Nephron (organoid): ENCODE results near the gene TRAPPC2.

Source experiments
- H3K27ac Mint-ChIP-seq, 3 experiments: 2 replicates each; pipeline ENCODE4 v1.8.0; 2020; ENCODE audit warnings: mixed read lengths in 3 of 3, mild to moderate bottlenecking in 2 of 3, moderate library complexity in 1 of 3
- H3K27me3 Mint-ChIP-seq: 2 replicates; pipeline ENCODE4 v1.8.0; 2021; ENCODE audit warnings: low read depth, mild to moderate bottlenecking, moderate library complexity, mixed read lengths
- H3K36me3 Mint-ChIP-seq: 2 replicates; pipeline ENCODE4 v1.8.0; 2020; ENCODE audit warnings: low read depth, mixed read lengths
- H3K4me1 Mint-ChIP-seq: 2 replicates; pipeline ENCODE4 v1.8.0; 2020; ENCODE audit warnings: mixed read lengths
- H3K4me3 Mint-ChIP-seq, 3 experiments: 2 replicates each; pipeline ENCODE4 v1.8.0; 2020; ENCODE audit warnings: mild to moderate bottlenecking in 3 of 3, mixed read lengths in 3 of 3, moderate library complexity in 2 of 3
- H3K9me3 Mint-ChIP-seq: 2 replicates; pipeline ENCODE4 v1.8.0; 2020; ENCODE audit warnings: mixed read lengths
- CTCF ChIP-seq, 3 experiments: fragments of 200-600 bp; sonication (generic); IDR thresholded peaks; one replicate each; pipeline ENCODE4 v1.5.0; 2021; ENCODE audit warnings: antibody characterized with exemption in 3 of 3; ENCODE audit not compliant: unreplicated experiment in 3 of 3

The TRAPPC2 gene

GRCh38 chrX:13689741-13690211, 44.6 kb downstream of the TRAPPC2 start:
- Mint-ChIP-seq H3K4me3 (peak overlapping the region; percentile 89 to 92 (median 90)), H3K27ac (peak overlapping the region; percentile 45 to 94 (median 84)), H3K4me1 (peaks cover 28% of the 10 kb centered on the region), H3K27me3 (no peaks in the 10 kb centered on the region), H3K9me3 (peaks cover 6% of the 10 kb centered on the region), H3K36me3 (no peaks in the 10 kb centered on the region)
- TF ChIP-seq CTCF (IDR thresholded peaks at IDR 0.05; ENCODE audit: unreplicated experiment in 3 of 3), result no peak

GRCh38 chrX:13688958-13689740, 45.3 kb downstream of the TRAPPC2 start, which contains the start of gene RAB9A:
Gene RAB9A, plus strand, starts transcription at chrX:13689128. Its CDS starts 19,619 bp downstream, at chrX:13708747.
- peaks cover 6% of the 10 kb centered on the region for H3K9me3 Mint-ChIP-seq
- peak within 1 kb of the TSS; percentile 89 to 92 (median 90) for H3K4me3 Mint-ChIP-seq
- peak within 1 kb of the TSS; percentile 45 to 94 (median 84) for H3K27ac Mint-ChIP-seq
- no peaks in the 10 kb centered on the region for H3K27me3 Mint-ChIP-seq
- no peaks in the 10 kb centered on the region for H3K36me3 Mint-ChIP-seq
- peaks cover 27% of the 10 kb centered on the region for H3K4me1 Mint-ChIP-seq
- TF ChIP-seq CTCF (IDR thresholded peaks at IDR 0.05; ENCODE audit: unreplicated experiment in 3 of 3), result no peak

- Mint-ChIP-seq H3K9me3 (peaks cover 6% of the 10 kb centered on the region), H3K27me3 (no peaks in the 10 kb centered on the region), H3K4me3 (peak overlapping the region; percentile 89 to 92 (median 90)), H3K36me3 (no peaks in the 10 kb centered on the region), H3K27ac (peak overlapping the region; percentile 45 to 94 (median 84)), H3K4me1 (peaks cover 22% of the 10 kb centered on the region)
- no peak for TF ChIP-seq CTCF (IDR thresholded peaks at IDR 0.05; ENCODE audit: unreplicated experiment in 3 of 3)
Observed at GRCh38 chrX:13688384-13688957, 45.9 kb downstream of the TRAPPC2 start.

- no peak for TF ChIP-seq CTCF (IDR thresholded peaks at IDR 0.05; ENCODE audit: unreplicated experiment in 3 of 3)
- peak overlapping the region in 1 of 3 experiments; percentile 33 for H3K4me3 Mint-ChIP-seq
- no peak overlapping the region for H3K27ac Mint-ChIP-seq
- H3K4me1 Mint-ChIP-seq, result peaks cover 10% of the 10 kb centered on the region
- H3K36me3 Mint-ChIP-seq, result no peaks in the 10 kb centered on the region
- H3K9me3 Mint-ChIP-seq, result peaks cover 6% of the 10 kb centered on the region
- H3K27me3 Mint-ChIP-seq, result no peaks in the 10 kb centered on the region
Observed at GRCh38 chrX:13687203-13687602, 47.2 kb downstream of the TRAPPC2 start.

GRCh38 chrX:13685126-13685763, 49.2 kb downstream of the TRAPPC2 start:
- Mint-ChIP-seq H3K36me3 (peaks cover 3% of the 10 kb centered on the region), H3K4me1 (peaks cover 2% of the 10 kb centered on the region), H3K9me3 (peaks cover 17% of the 10 kb centered on the region), H3K27ac (peak overlapping the region in 1 of 3 experiments; percentile 8), H3K27me3 (no peaks in the 10 kb centered on the region), H3K4me3 (no peak overlapping the region)
- no peak for TF ChIP-seq CTCF (IDR thresholded peaks at IDR 0.05; ENCODE audit: unreplicated experiment in 3 of 3)
